Activated T-helper 1 cell treated with anti-CD3 and anti-CD28 coated beads, Interleukin-2, amount 50 U/mL, for 16 hours (primary cell): ENCODE results near the gene VANGL2.

ENCODE experiments used
- DNase-seq, 2 donors: peaks; one replicate each; pipeline ENCODE4 v3.0.0-alpha.2; 2020; ENCODE audit warnings: low read depth in 1 of 2, low spot score in 1 of 2

VANGL2 gene

GRCh38 chr1:160427625-160428024, 27.3 kb downstream of the VANGL2 start:
- no peak for DNase-seq

- DNase-seq: no peak
These were observed 27.7 kb downstream of the VANGL2 start for GRCh38 chr1:160428053-160428452.

- DNase-seq: no peak
These were observed 28.3 kb downstream of the VANGL2 start for GRCh38 chr1:160428655-160429054.

GRCh38 chr1:160429125-160429561, 28.8 kb downstream of the VANGL2 start:
- DNase-seq: no peak

- DNase-seq: no peak
These were observed 29.6 kb downstream of the VANGL2 start for GRCh38 chr1:160429702-160430535.

GRCh38 chr1:160431006-160431405, 30.6 kb downstream of the VANGL2 start:
- DNase-seq: no peak

- no peak for DNase-seq
These were observed 31.2 kb downstream of the VANGL2 start for GRCh38 chr1:160431571-160431970.

GRCh38 chr1:160432371-160432786, 32.0 kb downstream of the VANGL2 start:
- DNase-seq: no peak

GRCh38 chr1:160436966-160437365, 36.6 kb downstream of the VANGL2 start:
- no peak for DNase-seq

GRCh38 chr1:160437432-160438316, 37.3 kb downstream of the VANGL2 start:
- no peak for DNase-seq

GRCh38 chr1:160438317-160438918, 38.1 kb downstream of the VANGL2 start:
- DNase-seq: no peak

- DNase-seq: no peak
These were observed 38.6 kb downstream of the VANGL2 start for GRCh38 chr1:160438935-160439334.

GRCh38 chr1:160439718-160440117, 39.4 kb downstream of the VANGL2 start:
- DNase-seq: no peak

- DNase-seq: no peak
These were observed 46.7 kb downstream of the VANGL2 start for GRCh38 chr1:160446945-160447600.

- no peak for DNase-seq
These were observed 49.1 kb downstream of the VANGL2 start for GRCh38 chr1:160449494-160449893.

- no peak for DNase-seq
These were observed 50.9 kb downstream of the VANGL2 start for GRCh38 chr1:160451119-160451858.

- no peak for DNase-seq
These were observed 51.5 kb downstream of the VANGL2 start for GRCh38 chr1:160451859-160452232.

GRCh38 chr1:160453443-160453842, 53.1 kb downstream of the VANGL2 start:
- DNase-seq: no peak

GRCh38 chr1:160454371-160455152, 54.2 kb downstream of the VANGL2 start:
- no peak for DNase-seq

GRCh38 chr1:160455153-160455517, 54.8 kb downstream of the VANGL2 start:
- DNase-seq: no peak
